Stimulated activated CD4-positive, alpha-beta T cell treated with anti-CD3 and anti-CD28 coated beads, TNF-alpha, amount 100 ng/mL, for 48 hours (primary cell): ENCODE results near the gene SCRT2.
"Not testable (repeated sequence)": the region's sequence is repeated elsewhere in the genome, so short reads cannot be mapped to it uniquely, and the experiment has no call there.

Experiments used
- DNase-seq, 3 donors: peaks; one replicate each; pipeline ENCODE4 v3.0.0-alpha.2; 2020; ENCODE audit warnings: low read depth in 3 of 3

Gene SCRT2

GRCh38 chr20:701401-702129 lies 26.0 kb upstream of the SCRT2 start:
- DNase-seq: no peak

GRCh38 chr20:699811-700338 lies 24.3 kb upstream of the SCRT2 start:
- no peak for DNase-seq

GRCh38 chr20:699342-699741 lies 23.7 kb upstream of the SCRT2 start:
- DNase-seq: no peak

GRCh38 chr20:698276-698675 lies 22.7 kb upstream of the SCRT2 start:
- DNase-seq: no peak

- DNase-seq: no peak
Observed at GRCh38 chr20:697826-698225, 22.2 kb upstream of the SCRT2 start.

GRCh38 chr20:695165-695866 lies 19.7 kb upstream of the SCRT2 start:
- DNase-seq: no peak

GRCh38 chr20:694496-694895 lies 18.9 kb upstream of the SCRT2 start:
- DNase-seq: no peak

- not testable (repeated sequence) for DNase-seq
Observed at GRCh38 chr20:693786-694185, 18.2 kb upstream of the SCRT2 start.

GRCh38 chr20:692044-692443 lies 16.4 kb upstream of the SCRT2 start:
- no peak for DNase-seq

GRCh38 chr20:689947-690346 lies 14.3 kb upstream of the SCRT2 start:
- DNase-seq: no peak

- no peak for DNase-seq
Observed at GRCh38 chr20:689348-689747, 13.7 kb upstream of the SCRT2 start.

GRCh38 chr20:688809-689212 lies 13.2 kb upstream of the SCRT2 start:
- DNase-seq: no peak

GRCh38 chr20:687468-688203 lies 12.0 kb upstream of the SCRT2 start:
- no peak for DNase-seq

GRCh38 chr20:684676-685319 lies 9.2 kb upstream of the SCRT2 start:
- no peak for DNase-seq

GRCh38 chr20:682123-682522 lies 6.5 kb upstream of the SCRT2 start:
- DNase-seq: no peak

- DNase-seq: no peak
Observed at GRCh38 chr20:680638-681187, 5.1 kb upstream of the SCRT2 start.

- DNase-seq: no peak
Observed at GRCh38 chr20:677957-678356, 2.4 kb upstream of the SCRT2 start.

GRCh38 chr20:676967-677366 lies 1.4 kb upstream of the SCRT2 start:
- DNase-seq: no peak

GRCh38 chr20:676315-676937 lies 824 bp upstream of the SCRT2 start:
- no peak for DNase-seq

GRCh38 chr20:675033-675452 lies 559 bp downstream of the SCRT2 start:
- no peak for DNase-seq

- no peak for DNase-seq
Observed at GRCh38 chr20:673603-674001, 2.0 kb downstream of the SCRT2 start.
